GM18505 (cell line): ENCODE results near the gene CLEC16A.

Experiments
- ATAC-seq: cut with Tn5 transposase; IDR thresholded peaks from one replicate; pipeline ENCODE4 v1.9.1; 2021; ENCODE audit not compliant: unreplicated experiment
- POLR2A ChIP-seq: IDR thresholded peaks from 4 replicates; pipeline ENCODE4 v1.6.1; 2011; ENCODE audit warnings: borderline replicate concordance; ENCODE audit not compliant: insufficient read depth, insufficient read length; ENCODE audit errors: extremely low read depth

CLEC16A gene

GRCh38 chr16:11152677-11153331 lies 208.4 kb downstream of the CLEC16A start:
- ATAC-seq = no peak
- TF ChIP-seq POLR2A = no peak

GRCh38 chr16:11155284-11155806 lies 211.0 kb downstream of the CLEC16A start:
- no peak for ATAC-seq

GRCh38 chr16:11156401-11156800 lies 212.0 kb downstream of the CLEC16A start:
- ATAC-seq = no peak
- TF ChIP-seq POLR2A = no peak

More at GRCh38 chr16:11155284-11155806, 211.0 kb downstream of the CLEC16A start:
- no peak for TF ChIP-seq POLR2A

- ATAC-seq = no peak
- no peak for TF ChIP-seq POLR2A
Observed at GRCh38 chr16:11157143-11157542, 212.8 kb downstream of the CLEC16A start.

GRCh38 chr16:11158018-11158417 lies 213.7 kb downstream of the CLEC16A start:
- no peak for ATAC-seq
- TF ChIP-seq POLR2A = no peak

GRCh38 chr16:11159282-11159681 lies 214.9 kb downstream of the CLEC16A start:
- TF ChIP-seq POLR2A = no peak
- no peak for ATAC-seq

- TF ChIP-seq POLR2A = no peak
- no peak for ATAC-seq
Observed at GRCh38 chr16:11160676-11161115, 216.3 kb downstream of the CLEC16A start.

- no peak for TF ChIP-seq POLR2A
- ATAC-seq = no peak
Observed at GRCh38 chr16:11161439-11161838, 217.1 kb downstream of the CLEC16A start.

- no peak for ATAC-seq
- TF ChIP-seq POLR2A = no peak
Observed at GRCh38 chr16:11161974-11162373, 217.6 kb downstream of the CLEC16A start.

GRCh38 chr16:11162586-11163268 lies 218.4 kb downstream of the CLEC16A start:
- ATAC-seq = no peak
- TF ChIP-seq POLR2A = no peak

GRCh38 chr16:11163761-11164261 lies 219.4 kb downstream of the CLEC16A start:
- ATAC-seq = no peak

GRCh38 chr16:11164482-11165270 lies 220.3 kb downstream of the CLEC16A start:
- no peak for TF ChIP-seq POLR2A
- ATAC-seq = no peak

More at GRCh38 chr16:11163761-11164261, 219.4 kb downstream of the CLEC16A start:
- TF ChIP-seq POLR2A = no peak

- TF ChIP-seq POLR2A = no peak
- ATAC-seq = no peak
Observed at GRCh38 chr16:11165349-11165748, 221.0 kb downstream of the CLEC16A start.

GRCh38 chr16:11165894-11166665 lies 221.7 kb downstream of the CLEC16A start:
- TF ChIP-seq POLR2A = no peak
- ATAC-seq = no peak
